Neural progenitor cell (in vitro differentiated cells): ENCODE data around the gene CENPB. TPM values are rescaled to one million over a fixed set of nuclear protein-coding genes. Genes with fewer than 3 reads are reported as not detected.

Source experiments
- DNase-seq: peaks from one replicate; pipeline ENCODE4 v3.0.0-alpha.2; 2016; ENCODE audit warnings: low spot score
- H2AFZ ChIP-seq: fragments of 200-600 bp; sonication (generic); replicated peaks from 2 replicates; pipeline ENCODE4 v1.6.1; 2016; ENCODE audit warnings: antibody characterized with exemption
- H3F3A ChIP-seq: fragments of 200-600 bp; sonication (generic); 2 replicates; pipeline ENCODE4 v1.6.1; 2016; ENCODE audit warnings: antibody characterized with exemption, low read depth
- H3K27ac ChIP-seq: fragments of 200-600 bp; sonication (generic); 2 replicates; pipeline ENCODE4 v1.5.1; 2016; ENCODE audit warnings: mild to moderate bottlenecking
- H3K27me3 ChIP-seq: fragments of 200-600 bp; sonication (generic); 2 replicates; pipeline ENCODE4 v1.6.1; 2016; ENCODE audit warnings: mild to moderate bottlenecking, moderate library complexity
- H3K36me3 ChIP-seq: fragments of 200-600 bp; sonication (generic); 2 replicates; pipeline ENCODE4 v1.5.1; 2016
- H3K4me1 ChIP-seq: fragments of 200-600 bp; sonication (generic); 2 replicates; pipeline ENCODE4 v1.6.1; 2016; ENCODE audit warnings: mixed run types
- H3K4me2 ChIP-seq: fragments of 200-600 bp; sonication (generic); 2 replicates; pipeline ENCODE4 v1.6.1; 2016
- H3K4me3 ChIP-seq: fragments of 200-600 bp; sonication (generic); 2 replicates; pipeline ENCODE4 v1.5.1; 2016
- H3K79me2 ChIP-seq: fragments of 200-600 bp; sonication (generic); 2 replicates; pipeline ENCODE4 v1.6.1; 2016; ENCODE audit warnings: low read depth
- H3K9ac ChIP-seq: fragments of 200-600 bp; sonication (generic); 2 replicates; pipeline ENCODE4 v1.6.1; 2016
- H3K9me3 ChIP-seq: fragments of 200-600 bp; sonication (generic); 2 replicates; pipeline ENCODE4 v1.5.1; 2016; ENCODE audit warnings: low read depth
- H4K20me1 ChIP-seq: fragments of 200-600 bp; sonication (generic); 2 replicates; pipeline ENCODE4 v1.6.1; 2016; ENCODE audit warnings: low read depth
- H3K27ac Mint-ChIP-seq: 3 replicates; pipeline ENCODE4 v1.8.0; 2021; ENCODE audit warnings: mixed read lengths
- H3K27me3 Mint-ChIP-seq: 2 replicates; pipeline ENCODE4 v1.8.0; 2022; ENCODE audit warnings: low read depth, mild to moderate bottlenecking, inconsistent platforms, moderate library complexity, mixed read lengths; ENCODE audit not compliant: insufficient read depth
- H3K36me3 Mint-ChIP-seq: 3 replicates; pipeline ENCODE4 v1.8.0; 2021; ENCODE audit warnings: mixed read lengths
- H3K4me1 Mint-ChIP-seq: 3 replicates; pipeline ENCODE4 v1.8.0; 2021; ENCODE audit warnings: mixed read lengths
- H3K4me3 Mint-ChIP-seq: 3 replicates; pipeline ENCODE4 v1.8.0; 2021; ENCODE audit warnings: mild to moderate bottlenecking, moderate library complexity, mixed read lengths
- H3K9me3 Mint-ChIP-seq: 3 replicates; pipeline ENCODE4 v1.8.0; 2020; ENCODE audit warnings: mixed read lengths
- CTCF ChIP-seq: fragments of 200-600 bp; sonication (generic); IDR thresholded peaks from 2 replicates; pipeline ENCODE4 v1.5.1; 2017; ENCODE audit warnings: antibody characterized with exemption, mild to moderate bottlenecking
- EZH2 ChIP-seq: fragments of 200-600 bp; sonication (generic); IDR thresholded peaks from 2 replicates; pipeline ENCODE4 v1.6.1; 2017; ENCODE audit warnings: antibody characterized with exemption, mild to moderate bottlenecking, moderate library complexity
- EZH2phosphoT487 ChIP-seq: fragments of 200-600 bp; sonication (generic); IDR thresholded peaks from 2 replicates; pipeline ENCODE4 v1.6.1; 2017; ENCODE audit warnings: antibody characterized with exemption
- total RNA-seq: library from RNA; depleted of rRNA; stranded (reverse); fragments of >200 nt; gene quantifications from 2 replicates; pipeline ENCODE4 v1.2.3, GENCODE V29; 2015; ENCODE audit warnings: low replicate concordance

CENPB gene
- total RNA-seq, 1 donor from 2014 or later: 5.0 TPM

DNA sequence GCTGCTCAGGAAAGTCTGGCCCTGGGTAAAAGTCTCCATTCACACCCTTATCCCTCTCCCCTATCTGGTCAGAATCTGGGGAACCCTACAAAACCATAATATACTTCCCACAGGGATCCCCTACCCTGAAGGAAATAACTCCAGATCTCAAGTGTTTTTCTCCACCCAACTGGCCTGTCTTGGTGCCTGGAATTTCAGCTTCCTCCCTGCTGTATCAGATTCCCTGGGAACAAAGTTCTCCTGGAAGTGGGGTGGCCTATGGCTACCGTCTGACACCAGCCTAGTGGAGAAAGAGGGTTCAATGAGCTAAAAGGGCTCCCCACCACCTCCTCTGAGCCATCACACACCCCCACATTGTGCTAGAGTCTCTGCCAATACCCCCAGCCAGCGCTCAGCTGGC, 39.1 kb downstream of the CENPB start:
- Histone ChIP-seq H3K4me2 (no peak overlapping the region), H3F3A (peaks cover 21% of the 10 kb centered on the region), H3K79me2 (no peaks in the 10 kb centered on the region), H4K20me1 (peaks cover 20% of the 10 kb centered on the region), H3K4me3 (no peak overlapping the region), H3K9me3 (no peaks in the 10 kb centered on the region), H3K27ac (no peak overlapping the region), H3K36me3 (no peaks in the 10 kb centered on the region), H2AFZ (no peak overlapping the region), H3K27me3 (peaks cover 93% of the 10 kb centered on the region), H3K9ac (no peak overlapping the region), H3K4me1 (peaks cover 4% of the 10 kb centered on the region)
- DNase-seq: no peak
- H3K36me3 Mint-ChIP-seq: peaks cover 5% of the 10 kb centered on the region
- peaks cover 42% of the 10 kb centered on the region for H3K27me3 Mint-ChIP-seq
- H3K9me3 Mint-ChIP-seq: peaks cover 13% of the 10 kb centered on the region
- H3K4me1 Mint-ChIP-seq: peaks cover 8% of the 10 kb centered on the region
- no peak overlapping the region for H3K27ac Mint-ChIP-seq
- no peak overlapping the region for H3K4me3 Mint-ChIP-seq
- TF ChIP-seq EZH2 (no peak), CTCF (no peak), EZH2phosphoT487 (no peak)

DNA sequence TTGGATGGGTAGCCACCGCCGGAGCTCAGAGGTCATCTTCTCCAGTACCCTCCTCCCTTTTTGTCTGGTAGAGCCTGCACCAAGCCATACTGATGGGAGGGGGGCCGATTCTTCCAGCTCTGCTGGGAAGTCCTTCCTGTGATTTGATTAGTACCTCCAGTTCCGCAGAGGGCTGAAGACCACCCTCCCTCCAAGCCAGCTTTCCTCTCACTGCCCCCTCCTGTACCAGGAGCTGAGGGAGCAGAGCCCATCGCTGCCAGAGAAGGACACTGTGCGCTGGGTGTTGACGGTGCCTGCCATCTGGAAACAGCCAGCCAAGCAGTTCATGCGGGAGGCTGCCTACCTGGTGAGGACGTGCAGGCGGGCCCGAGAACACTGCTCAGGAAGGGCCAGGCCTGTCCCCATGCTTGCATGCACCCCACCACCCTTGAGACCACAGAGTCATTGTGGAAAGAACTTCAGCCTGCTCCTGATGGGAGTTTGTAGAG, 40.8 kb downstream of the CENPB start:
- Histone ChIP-seq H3K4me2 (peak overlapping the region; percentile 76), H3K9me3 (no peaks in the 10 kb centered on the region)
- peaks cover 33% of the 10 kb centered on the region for H3K27me3 Mint-ChIP-seq

DNA sequence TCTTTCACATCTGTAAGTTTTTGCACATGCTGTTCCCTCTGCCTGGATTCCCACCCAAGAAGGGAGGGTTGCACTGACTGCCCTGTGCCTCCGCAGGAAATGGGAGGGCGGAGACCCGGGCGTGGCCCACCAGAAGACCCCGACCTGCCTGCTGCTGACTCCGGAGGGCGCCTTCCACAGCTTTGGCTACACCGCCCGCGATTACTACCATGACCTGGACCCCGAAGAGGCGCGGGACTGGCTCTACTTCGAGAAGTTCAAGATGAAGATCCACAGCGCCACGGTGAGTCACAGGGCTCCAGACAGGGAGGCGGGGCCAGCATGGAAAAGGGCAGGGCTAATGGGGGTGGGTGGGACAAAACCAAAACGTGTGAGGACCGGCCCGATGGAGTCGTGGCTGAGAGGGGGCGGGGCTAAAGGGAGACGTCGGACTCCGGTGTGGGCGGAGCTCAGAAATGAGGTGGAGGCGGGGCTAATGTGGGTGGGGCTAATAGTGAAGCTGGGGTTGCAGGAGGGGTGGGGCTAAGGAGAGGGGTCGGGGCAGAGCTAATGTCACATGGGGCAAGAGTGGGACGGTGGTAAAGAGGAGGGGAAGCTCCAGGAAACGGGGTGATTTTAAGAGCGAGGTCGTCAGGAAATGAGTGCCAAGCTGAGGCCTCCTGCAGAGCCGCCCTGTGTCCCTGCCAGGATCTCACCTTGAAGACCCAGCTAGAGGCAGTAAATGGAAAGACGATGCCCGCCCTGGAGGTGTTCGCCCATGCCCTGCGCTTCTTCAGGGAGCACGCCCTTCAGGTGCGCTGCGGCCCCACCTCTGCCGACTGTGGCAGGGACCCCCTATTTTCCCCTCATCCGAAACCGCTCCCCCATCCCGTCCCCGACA, 41.5 kb downstream of the CENPB start:
- Histone ChIP-seq H3K9me3 (no peaks in the 10 kb centered on the region), H3K4me1 (peaks cover 2% of the 10 kb centered on the region), H3K27me3 (peaks cover 69% of the 10 kb centered on the region), H3K4me2 (peak overlapping the region; percentile 76), H3K27ac (no peak overlapping the region), H4K20me1 (peaks cover 2% of the 10 kb centered on the region), H3K79me2 (no peaks in the 10 kb centered on the region), H3K36me3 (no peaks in the 10 kb centered on the region), H3K4me3 (peak overlapping the region; percentile 51), H2AFZ (peak overlapping the region; percentile 76), H3K9ac (no peak overlapping the region), H3F3A (no peaks in the 10 kb centered on the region)
- Mint-ChIP-seq H3K27me3 (peaks cover 28% of the 10 kb centered on the region), H3K9me3 (peaks cover 7% of the 10 kb centered on the region), H3K4me1 (peaks cover 3% of the 10 kb centered on the region), H3K36me3 (no peaks in the 10 kb centered on the region), H3K27ac (no peak overlapping the region), H3K4me3 (peak overlapping the region; percentile 10)
- TF ChIP-seq CTCF: peak; percentile 11
- TF ChIP-seq EZH2: no peak
- DNase-seq: peak; percentile 95

More for the DNA sequence above, 40.8 kb downstream of the CENPB start:
- Histone ChIP-seq H3K36me3 (no peaks in the 10 kb centered on the region), H3K79me2 (no peaks in the 10 kb centered on the region), H3K27ac (no peak overlapping the region), H3F3A (peaks cover 3% of the 10 kb centered on the region), H2AFZ (no peak overlapping the region), H3K27me3 (peaks cover 76% of the 10 kb centered on the region), H4K20me1 (peaks cover 9% of the 10 kb centered on the region), H3K4me1 (peaks cover 4% of the 10 kb centered on the region), H3K4me3 (peak overlapping the region; percentile 51), H3K9ac (no peak overlapping the region)
- no peak for TF ChIP-seq CTCF
- TF ChIP-seq EZH2phosphoT487: no peak
- no peak for TF ChIP-seq EZH2
- Mint-ChIP-seq H3K27ac (no peak overlapping the region), H3K4me1 (peaks cover under 1% of the 10 kb centered on the region), H3K9me3 (peaks cover 10% of the 10 kb centered on the region), H3K4me3 (no peak overlapping the region), H3K36me3 (peaks cover under 1% of the 10 kb centered on the region)
- no peak for DNase-seq
